ENCODE measurements around the gene CLCN5.

CLCN5 gene

DNA sequence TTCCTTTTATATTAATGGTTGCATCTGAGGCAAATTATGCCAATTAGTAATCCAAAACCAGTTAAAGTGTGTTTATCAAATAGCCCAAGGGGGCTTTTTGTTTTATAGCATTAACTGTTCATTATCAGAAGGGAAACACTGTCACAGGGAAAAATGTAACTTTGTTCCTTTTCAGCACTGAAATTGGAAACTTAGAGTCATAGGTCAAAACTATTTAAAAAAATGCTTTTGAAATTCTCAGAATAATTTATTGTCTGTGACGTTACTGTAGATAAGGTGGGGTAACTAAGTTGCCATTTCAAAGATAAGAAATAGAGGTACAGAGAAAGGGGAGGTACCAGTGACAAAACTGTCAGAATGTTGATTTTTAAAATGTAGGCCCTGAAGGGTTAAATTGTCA lies 149.1 kb downstream of the CLCN5 start:
- no peak for DNase-seq
- TF ChIP-seq CTCF (IDR thresholded peaks at IDR 0.05; ENCODE audit: low read depth, low read length, missing control alignments), result no peak
- no peak overlapping the region for H3K27ac ChIP-seq
- in situ Hi-C loops (cut with HindIII; ENCODE audit: low pct_ligation_motif_present, low sequenced_read_pairs), result no loop called here
- no peaks in the 10 kb centered on the region for H3K27me3 ChIP-seq (replicated peaks)
- H3K4me3 ChIP-seq (ENCODE audit: low read depth, low read length), result no peak overlapping the region
- H3K36me3 ChIP-seq (replicated peaks), result no peaks in the 10 kb centered on the region

DNA sequence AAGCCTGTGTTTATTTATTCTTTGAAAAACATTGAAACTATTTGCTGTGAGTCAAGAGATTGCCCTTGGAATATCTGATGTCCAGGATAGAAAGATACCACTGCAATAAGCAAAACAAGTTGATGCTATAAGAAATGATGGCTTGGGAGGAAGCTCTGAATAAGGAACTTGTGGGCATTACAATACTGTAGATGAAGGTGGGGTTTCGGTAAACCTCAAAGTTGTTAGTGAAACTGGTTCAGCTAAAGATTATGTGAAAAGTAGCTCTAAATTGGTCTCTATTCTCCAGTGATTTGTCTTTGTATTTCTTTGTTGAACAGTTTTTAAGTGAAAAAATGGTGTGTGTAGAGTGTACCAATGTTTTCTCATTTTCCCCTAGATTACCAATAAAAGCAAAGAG lies 149.7 kb downstream of the CLCN5 start:
- Histone ChIP-seq H3K36me3 (replicated peaks) (no peaks in the 10 kb centered on the region), H3K4me3 (ENCODE audit: low read depth, low read length) (no peak overlapping the region), H3K27me3 (replicated peaks) (no peaks in the 10 kb centered on the region), H3K27ac (no peak overlapping the region)
- no peak for DNase-seq
- no peak for TF ChIP-seq CTCF (IDR thresholded peaks at IDR 0.05; ENCODE audit: low read depth, low read length, missing control alignments)
- in situ Hi-C loops (cut with HindIII; ENCODE audit: low pct_ligation_motif_present, low sequenced_read_pairs), result no loop called here

DNA sequence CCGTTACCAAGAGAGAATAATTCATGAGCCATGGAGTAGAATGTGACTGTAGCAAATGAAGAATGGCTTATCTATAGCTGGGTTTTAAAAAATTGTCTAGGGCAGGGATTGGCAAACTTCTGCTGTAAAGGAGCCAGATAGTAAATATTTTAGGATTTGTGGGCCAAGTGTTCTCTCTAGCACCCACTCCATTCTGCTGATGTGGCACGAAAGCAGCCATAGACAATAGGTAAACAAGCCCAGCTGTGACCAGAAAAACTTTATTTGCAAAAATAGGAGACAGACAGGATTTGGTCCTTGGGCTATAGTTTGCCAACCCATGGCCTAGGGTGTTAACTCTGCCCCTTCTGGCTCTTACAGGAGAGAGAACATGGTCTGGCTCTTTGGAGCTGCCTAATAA lies 151.2 kb downstream of the CLCN5 start:
- Histone ChIP-seq H3K27ac (no peak overlapping the region), H3K27me3 (replicated peaks) (no peaks in the 10 kb centered on the region), H3K4me3 (ENCODE audit: low read depth, low read length) (no peak overlapping the region), H3K36me3 (replicated peaks) (no peaks in the 10 kb centered on the region)
- DNase-seq, result no peak
- TF ChIP-seq CTCF (IDR thresholded peaks at IDR 0.05; ENCODE audit: low read depth, low read length, missing control alignments), result no peak
- in situ Hi-C loops (cut with HindIII; ENCODE audit: low pct_ligation_motif_present, low sequenced_read_pairs), result no loop called here

DNA sequence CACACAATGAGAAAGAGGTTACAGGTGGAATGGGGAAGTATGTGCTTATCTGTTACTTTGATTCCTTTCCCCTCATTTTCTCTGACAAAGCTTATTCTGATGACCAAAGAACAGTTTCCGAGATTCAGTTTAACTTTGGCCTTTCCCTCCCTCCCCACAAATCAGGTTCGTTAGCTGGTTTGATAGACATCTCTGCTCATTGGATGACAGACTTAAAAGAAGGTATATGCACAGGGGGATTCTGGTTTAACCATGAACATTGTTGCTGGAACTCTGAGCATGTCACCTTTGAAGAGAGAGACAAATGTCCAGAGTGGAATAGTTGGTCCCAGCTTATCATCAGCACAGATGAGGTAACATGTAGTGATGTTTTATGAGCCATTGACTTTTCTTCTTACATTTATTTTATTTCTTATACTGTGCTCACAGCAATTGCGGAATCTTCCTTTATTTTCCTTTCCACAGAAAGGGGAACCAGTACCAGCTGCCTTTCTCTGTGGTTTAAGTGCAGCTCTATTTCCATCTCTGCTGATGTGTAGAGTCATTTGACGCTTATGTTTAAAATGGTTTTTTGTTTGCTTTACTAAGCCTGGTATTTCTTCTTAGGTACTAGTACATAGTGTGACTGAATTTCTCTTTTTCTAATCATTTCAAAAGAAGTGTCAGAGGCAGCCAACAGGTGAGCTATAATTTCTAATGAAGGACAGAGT lies 153.4 kb downstream of the CLCN5 start:
- Histone ChIP-seq H3K4me3 (ENCODE audit: low read depth, low read length) (no peak overlapping the region), H3K27ac (no peak overlapping the region), H3K36me3 (replicated peaks) (no peaks in the 10 kb centered on the region), H3K27me3 (replicated peaks) (no peaks in the 10 kb centered on the region)
- in situ Hi-C loops (cut with HindIII; ENCODE audit: low pct_ligation_motif_present, low sequenced_read_pairs), result no loop called here
- DNase-seq, result no peak
- no peak for TF ChIP-seq CTCF (IDR thresholded peaks at IDR 0.05; ENCODE audit: low read depth, low read length, missing control alignments)

- peak; percentile 43 for TF ChIP-seq CTCF (IDR thresholded peaks at IDR 0.05; ENCODE audit: low read depth, low read length, missing control alignments)
- Histone ChIP-seq H3K27me3 (replicated peaks) (no peaks in the 10 kb centered on the region), H3K4me3 (ENCODE audit: low read depth, low read length) (no peak overlapping the region), H3K27ac (no peak overlapping the region), H3K36me3 (replicated peaks) (no peaks in the 10 kb centered on the region)
- peak; percentile 5 for DNase-seq
- in situ Hi-C loops (cut with HindIII; ENCODE audit: low pct_ligation_motif_present, low sequenced_read_pairs), result no loop called here
Measured at GRCh38 chrX:50081282-50081889, 159.0 kb downstream of the CLCN5 start.

- Histone ChIP-seq H3K27ac (no peak overlapping the region), H3K4me3 (ENCODE audit: low read depth, low read length) (no peak overlapping the region), H3K36me3 (replicated peaks) (no peaks in the 10 kb centered on the region), H3K27me3 (replicated peaks) (no peaks in the 10 kb centered on the region)
- no peak for DNase-seq
- in situ Hi-C loops (cut with HindIII; ENCODE audit: low pct_ligation_motif_present, low sequenced_read_pairs), result no loop called here
- no peak for TF ChIP-seq CTCF (IDR thresholded peaks at IDR 0.05; ENCODE audit: low read depth, low read length, missing control alignments)
Measured at GRCh38 chrX:50082741-50083140, 160.3 kb downstream of the CLCN5 start.
